PC-9 (cell line): Measurements from ENCODE around the gene ABLIM2. TPM values are rescaled to one million over a fixed set of nuclear protein-coding genes. Genes with fewer than 3 reads are reported as not detected.

ENCODE experiments used
- BruUV-seq: library from RNA; stranded (reverse); fragments of 400-500 nt; replicated peaks from 2 replicates; lab custom pipeline; 2021; lab: Mats Ljungman, UMichigan
- CTCF ChIA-PET: fragments of 300-600 bp; sonication (Branson Sonifier 250); formaldehyde crosslinking; loops from one replicate; lab custom pipeline; 2022; ENCODE audit warnings: antibody characterized with exemption; lab: Charles Lee
- POLR2A ChIA-PET: fragments of 300-600 bp; sonication (Branson Sonifier 250); formaldehyde crosslinking; loops from one replicate; lab custom pipeline; 2022; ENCODE audit warnings: antibody characterized with exemption; ENCODE audit not compliant: unreplicated experiment; lab: Charles Lee
- DNase-seq, 2 experiments: peaks; one replicate each; pipeline versions ENCODE4 v3.0.0 to v3.0.0-alpha.2; 2015 to 2022; ENCODE audit warnings: mixed read lengths in 1 of 2
- H2AFZ ChIP-seq: fragments of 200-600 bp; sonication (generic); 2 replicates; pipeline ENCODE4 v1.8.1; 2017; ENCODE audit warnings: antibody characterized with exemption
- H3F3A ChIP-seq: fragments of 200-600 bp; sonication (generic); 2 replicates; pipeline ENCODE4 v1.8.1; 2017; ENCODE audit warnings: antibody characterized with exemption, mild to moderate bottlenecking, low read depth; ENCODE audit not compliant: insufficient read depth
- H3K27ac ChIP-seq: fragments of 200-600 bp; sonication (generic); 2 replicates; pipeline ENCODE4 v1.6.1; 2016; ENCODE audit warnings: mixed run types
- H3K27me3 ChIP-seq: fragments of 200-600 bp; sonication (generic); 2 replicates; pipeline ENCODE4 v1.6.1; 2016; ENCODE audit warnings: low read depth, mixed run types; ENCODE audit not compliant: insufficient read depth
- H3K36me3 ChIP-seq: fragments of 200-600 bp; sonication (generic); 2 replicates; pipeline ENCODE4 v1.6.1; 2016; ENCODE audit warnings: low read depth, mixed run types
- H3K4me1 ChIP-seq: fragments of 200-600 bp; sonication (generic); replicated peaks from 2 replicates; pipeline ENCODE4 v1.6.1; 2016; ENCODE audit warnings: mixed run types; ENCODE audit not compliant: insufficient read depth
- H3K4me2 ChIP-seq: fragments of 200-600 bp; sonication (generic); 2 replicates; pipeline ENCODE4 v1.6.1; 2017; ENCODE audit warnings: mixed run types
- H3K4me3 ChIP-seq: fragments of 200-600 bp; sonication (generic); 2 replicates; pipeline ENCODE4 v1.6.1; 2016; ENCODE audit warnings: mixed run types
- H3K79me2 ChIP-seq: fragments of 200-600 bp; sonication (generic); 2 replicates; pipeline ENCODE4 v1.6.1; 2017; ENCODE audit warnings: low read depth, mixed run types
- H3K9me2 ChIP-seq: fragments of 200-600 bp; sonication (generic); 2 replicates; pipeline ENCODE4 v1.8.1; 2017; ENCODE audit warnings: mild to moderate bottlenecking; ENCODE audit not compliant: insufficient read depth
- H3K9me3 ChIP-seq: fragments of 200-600 bp; sonication (generic); 2 replicates; pipeline ENCODE4 v1.8.1; 2016; ENCODE audit warnings: low read depth; ENCODE audit not compliant: insufficient read depth
- H4K20me1 ChIP-seq: fragments of 200-600 bp; sonication (generic); 2 replicates; pipeline ENCODE4 v1.8.1; 2017; ENCODE audit not compliant: insufficient read depth
- EZH2 ChIP-seq: fragments of 200-600 bp; sonication (generic); IDR thresholded peaks from 2 replicates; pipeline ENCODE4 v1.8.0; 2017; ENCODE audit warnings: antibody characterized with exemption, low read depth
- intact Hi-C: fragments of 100-400 bp; cut with micrococcal nuclease; formaldehyde crosslinking; loops from one replicate; pipeline ENCODE4 v1.10.0; 2022; ENCODE audit not compliant: unreplicated experiment
- total RNA-seq: library from RNA; stranded (reverse); gene quantifications from 2 replicates; pipeline ENCODE4 v1.2.3, GENCODE V29; 2021
- TF ChIP-seq, protein P1 (sequence below): fragments of 200-600 bp; sonication (generic); conservative IDR thresholded peaks from 2 replicates; pipeline ENCODE4 v1.6.1; 2017; ENCODE audit warnings: mixed run types, antibody characterized with exemption, mild to moderate bottlenecking, moderate library complexity

ABLIM2 gene
- total RNA-seq, 1 experiment from 2014 or later: 1.6 TPM

DNA sequence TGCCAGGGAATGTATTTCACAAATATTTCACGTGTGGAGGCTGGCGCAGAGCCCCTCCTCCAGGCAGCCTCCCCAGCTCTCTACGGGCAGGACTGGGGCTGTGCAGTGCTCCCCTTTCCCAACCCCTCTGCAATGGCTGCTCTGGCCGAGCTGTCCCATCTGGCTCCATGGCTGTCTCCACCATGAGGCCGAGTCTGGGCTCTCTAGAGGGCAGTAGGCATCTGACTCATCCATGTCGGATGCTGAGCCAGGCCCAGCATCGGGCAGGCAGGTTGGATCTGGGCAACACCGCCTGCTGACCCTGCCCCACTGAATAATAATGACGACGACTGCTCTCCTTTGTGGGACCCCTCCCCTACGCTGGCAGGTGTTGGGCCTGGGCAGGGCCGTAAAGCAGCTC, 29.5 kb upstream of the ABLIM2 start:
- Histone ChIP-seq H3K27me3 (no peaks in the 10 kb centered on the region), H3K79me2 (no peaks in the 10 kb centered on the region), H3F3A (peaks cover 9% of the 10 kb centered on the region), H4K20me1 (no peaks in the 10 kb centered on the region), H3K4me3 (no peak overlapping the region), H3K4me1 (peaks cover 24% of the 10 kb centered on the region), H3K36me3 (no peaks in the 10 kb centered on the region), H2AFZ (no peak overlapping the region), H3K9me3 (no peaks in the 10 kb centered on the region), H3K27ac (no peak overlapping the region), H3K4me2 (no peak overlapping the region), H3K9me2 (no peaks in the 10 kb centered on the region)
- intact Hi-C loops: no loop called here
- no peak for DNase-seq
- TF ChIP-seq EZH2: no peak
- TF ChIP-seq, protein P1, sequence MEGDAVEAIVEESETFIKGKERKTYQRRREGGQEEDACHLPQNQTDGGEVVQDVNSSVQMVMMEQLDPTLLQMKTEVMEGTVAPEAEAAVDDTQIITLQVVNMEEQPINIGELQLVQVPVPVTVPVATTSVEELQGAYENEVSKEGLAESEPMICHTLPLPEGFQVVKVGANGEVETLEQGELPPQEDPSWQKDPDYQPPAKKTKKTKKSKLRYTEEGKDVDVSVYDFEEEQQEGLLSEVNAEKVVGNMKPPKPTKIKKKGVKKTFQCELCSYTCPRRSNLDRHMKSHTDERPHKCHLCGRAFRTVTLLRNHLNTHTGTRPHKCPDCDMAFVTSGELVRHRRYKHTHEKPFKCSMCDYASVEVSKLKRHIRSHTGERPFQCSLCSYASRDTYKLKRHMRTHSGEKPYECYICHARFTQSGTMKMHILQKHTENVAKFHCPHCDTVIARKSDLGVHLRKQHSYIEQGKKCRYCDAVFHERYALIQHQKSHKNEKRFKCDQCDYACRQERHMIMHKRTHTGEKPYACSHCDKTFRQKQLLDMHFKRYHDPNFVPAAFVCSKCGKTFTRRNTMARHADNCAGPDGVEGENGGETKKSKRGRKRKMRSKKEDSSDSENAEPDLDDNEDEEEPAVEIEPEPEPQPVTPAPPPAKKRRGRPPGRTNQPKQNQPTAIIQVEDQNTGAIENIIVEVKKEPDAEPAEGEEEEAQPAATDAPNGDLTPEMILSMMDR: no peak
- POLR2A ChIA-PET: interaction anchor here (0.6 kb wide), 1 partner anchor 103 kb away, joined by 3 read pairs; no protein-coding TSS in a partner anchor
- CTCF ChIA-PET: no interaction called here
- BruUV-seq: no TSS peak

DNA sequence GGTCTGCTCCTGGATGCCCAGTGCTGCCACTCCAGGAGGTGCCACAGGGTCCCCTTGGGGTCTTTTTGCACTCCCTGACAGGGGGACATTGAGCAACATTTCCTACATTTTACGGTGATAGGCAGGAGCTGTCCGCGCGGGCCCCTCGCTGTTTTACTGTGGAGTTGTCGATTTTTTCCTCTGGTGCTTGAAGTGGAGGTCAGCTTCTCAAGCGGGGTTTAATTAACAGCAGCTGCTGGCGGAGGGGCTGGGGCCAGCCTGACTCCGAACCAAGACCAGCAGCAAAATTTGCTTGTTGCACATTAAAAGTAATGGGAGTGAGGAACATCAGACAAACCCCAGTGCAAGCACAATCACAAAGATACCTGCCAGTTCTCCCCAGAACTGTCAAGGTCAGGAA, 27.3 kb upstream of the ABLIM2 start:
- Histone ChIP-seq H3K79me2 (no peaks in the 10 kb centered on the region), H4K20me1 (no peaks in the 10 kb centered on the region), H3F3A (peaks cover 24% of the 10 kb centered on the region), H3K27ac (no peak overlapping the region), H3K9me2 (no peaks in the 10 kb centered on the region), H3K36me3 (no peaks in the 10 kb centered on the region), H2AFZ (no peak overlapping the region), H3K9me3 (no peaks in the 10 kb centered on the region), H3K27me3 (no peaks in the 10 kb centered on the region), H3K4me1 (peaks cover 36% of the 10 kb centered on the region), H3K4me2 (no peak overlapping the region), H3K4me3 (no peak overlapping the region)
- DNase-seq: no peak
- no TSS peak for BruUV-seq
- intact Hi-C loops: no loop called here
- CTCF ChIA-PET: no interaction called here
- POLR2A ChIA-PET: no interaction called here
- TF ChIP-seq, protein P1: no peak
- no peak for TF ChIP-seq EZH2

DNA sequence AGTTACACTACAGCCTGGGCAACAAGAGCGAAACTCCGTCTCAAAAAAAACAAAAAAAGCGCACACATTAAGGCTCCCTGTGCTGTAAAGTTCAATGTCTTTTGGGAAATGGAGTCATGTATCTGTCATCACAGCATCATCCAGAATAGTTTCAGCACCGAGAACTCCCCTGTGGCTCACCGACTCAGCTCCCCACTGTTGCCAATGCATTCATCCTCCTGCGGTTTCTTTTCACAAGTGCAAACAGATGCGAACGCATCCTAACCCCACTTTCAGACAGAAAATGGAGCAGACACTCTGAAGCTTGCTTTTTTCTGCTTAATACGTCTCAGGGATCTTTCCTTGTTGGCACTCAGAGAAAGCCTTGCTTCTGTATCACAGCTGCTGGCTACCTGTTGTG, 26.7 kb upstream of the ABLIM2 start:
- no peak overlapping the region for H3K4me3 ChIP-seq
- H3K9me2 ChIP-seq: no peaks in the 10 kb centered on the region
- no peaks in the 10 kb centered on the region for H3K79me2 ChIP-seq
- no peak for DNase-seq
- H3K27ac ChIP-seq: no peak overlapping the region
- peaks cover 31% of the 10 kb centered on the region for H3F3A ChIP-seq
- ChIA-PET POLR2A (no interaction called here), CTCF (no interaction called here)
- TF ChIP-seq EZH2: no peak
- TF ChIP-seq, protein P1: no peak
- H4K20me1 ChIP-seq: no peaks in the 10 kb centered on the region
- H3K4me2 ChIP-seq: no peak overlapping the region
- intact Hi-C loops: no loop called here
- no peak overlapping the region for H2AFZ ChIP-seq
- no peaks in the 10 kb centered on the region for H3K27me3 ChIP-seq
- H3K36me3 ChIP-seq: no peaks in the 10 kb centered on the region
- no peaks in the 10 kb centered on the region for H3K9me3 ChIP-seq
- BruUV-seq: no TSS peak
- H3K4me1 ChIP-seq: peaks cover 38% of the 10 kb centered on the region
